ENCODE data around the gene PAGE5. TPM values are rescaled to one million over a fixed set of nuclear protein-coding genes. Genes with fewer than 3 reads are reported as not detected.

Gene PAGE5
- total and polyA plus RNA-seq, 9 donors, result not detected

DNA sequence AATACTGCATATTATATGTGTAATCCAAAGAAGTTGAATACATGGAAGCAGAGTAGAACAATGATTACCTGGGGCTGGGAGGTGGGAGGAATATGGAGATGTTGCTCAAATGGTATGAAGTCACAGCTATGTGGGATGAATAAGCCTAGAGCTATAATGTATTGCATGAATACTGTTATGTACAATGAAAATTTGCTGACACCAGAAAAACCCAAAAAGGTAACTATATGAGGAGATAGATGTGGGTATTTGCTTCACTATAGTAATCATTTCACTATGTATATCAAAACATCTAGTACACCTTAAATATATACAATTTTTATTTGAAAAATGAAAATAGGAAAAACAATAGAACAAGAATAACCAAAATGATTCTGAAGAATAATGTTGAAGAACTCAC is 33.4 kb downstream of the PAGE5 start:
- intact Hi-C loops (cut with DNase I), result no loop called here
- Histone ChIP-seq H3K9me3 (no peaks in the 10 kb centered on the region), H3K36me3 (no peaks in the 10 kb centered on the region), H3K27me3 (no peaks in the 10 kb centered on the region), H3K4me1 (ENCODE audit: insufficient read depth) (no peaks in the 10 kb centered on the region), H3K4me3 (no peak overlapping the region), H3K27ac (no peak overlapping the region)
- DNase-seq, result no peak
- TF ChIP-seq POLR2A (IDR thresholded peaks at IDR 0.05) (no peak), EP300 (IDR thresholded peaks at IDR 0.05) (no peak)
- TF ChIP-seq, protein P1, sequence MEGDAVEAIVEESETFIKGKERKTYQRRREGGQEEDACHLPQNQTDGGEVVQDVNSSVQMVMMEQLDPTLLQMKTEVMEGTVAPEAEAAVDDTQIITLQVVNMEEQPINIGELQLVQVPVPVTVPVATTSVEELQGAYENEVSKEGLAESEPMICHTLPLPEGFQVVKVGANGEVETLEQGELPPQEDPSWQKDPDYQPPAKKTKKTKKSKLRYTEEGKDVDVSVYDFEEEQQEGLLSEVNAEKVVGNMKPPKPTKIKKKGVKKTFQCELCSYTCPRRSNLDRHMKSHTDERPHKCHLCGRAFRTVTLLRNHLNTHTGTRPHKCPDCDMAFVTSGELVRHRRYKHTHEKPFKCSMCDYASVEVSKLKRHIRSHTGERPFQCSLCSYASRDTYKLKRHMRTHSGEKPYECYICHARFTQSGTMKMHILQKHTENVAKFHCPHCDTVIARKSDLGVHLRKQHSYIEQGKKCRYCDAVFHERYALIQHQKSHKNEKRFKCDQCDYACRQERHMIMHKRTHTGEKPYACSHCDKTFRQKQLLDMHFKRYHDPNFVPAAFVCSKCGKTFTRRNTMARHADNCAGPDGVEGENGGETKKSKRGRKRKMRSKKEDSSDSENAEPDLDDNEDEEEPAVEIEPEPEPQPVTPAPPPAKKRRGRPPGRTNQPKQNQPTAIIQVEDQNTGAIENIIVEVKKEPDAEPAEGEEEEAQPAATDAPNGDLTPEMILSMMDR (IDR thresholded peaks at IDR 0.05), result no peak

DNA sequence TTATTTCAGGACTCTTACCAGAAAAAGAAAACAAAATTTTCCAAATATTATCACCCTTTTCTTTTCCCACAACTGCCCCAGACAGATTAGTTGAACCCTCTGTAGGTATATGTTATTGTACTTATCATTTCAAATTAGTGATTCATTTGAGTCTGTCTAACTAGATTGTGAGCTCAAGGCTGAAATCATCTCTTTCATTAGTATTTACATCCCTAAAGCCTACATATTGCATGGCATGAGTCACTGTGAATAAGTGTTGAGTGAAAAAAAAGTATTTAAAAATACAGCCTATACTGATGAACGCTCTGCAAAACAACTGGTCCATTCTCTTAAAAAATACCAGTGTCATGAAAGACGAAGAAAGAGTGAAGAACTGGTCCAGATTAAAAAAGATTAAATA is 40.7 kb downstream of the PAGE5 start:
- no peaks in the 10 kb centered on the region for H3K9me3 ChIP-seq
- TF ChIP-seq, protein P1 (IDR thresholded peaks at IDR 0.05), result no peak
- TF ChIP-seq POLR2A (IDR thresholded peaks at IDR 0.05) (no peak), EP300 (IDR thresholded peaks at IDR 0.05) (no peak)
- WGBS, 3 donors, result 62 to 68% (median 63%) methylated on average over 2 of the region's 2 CpGs
- DNase-seq, result no peak
- no peak overlapping the region for H3K27ac ChIP-seq
- H3K27me3 ChIP-seq, result no peaks in the 10 kb centered on the region
- no peaks in the 10 kb centered on the region for H3K36me3 ChIP-seq
- intact Hi-C loops (cut with DNase I), result no loop called here
- H3K4me1 ChIP-seq (ENCODE audit: insufficient read depth), result no peaks in the 10 kb centered on the region
- H3K4me3 ChIP-seq, result no peak overlapping the region

DNA sequence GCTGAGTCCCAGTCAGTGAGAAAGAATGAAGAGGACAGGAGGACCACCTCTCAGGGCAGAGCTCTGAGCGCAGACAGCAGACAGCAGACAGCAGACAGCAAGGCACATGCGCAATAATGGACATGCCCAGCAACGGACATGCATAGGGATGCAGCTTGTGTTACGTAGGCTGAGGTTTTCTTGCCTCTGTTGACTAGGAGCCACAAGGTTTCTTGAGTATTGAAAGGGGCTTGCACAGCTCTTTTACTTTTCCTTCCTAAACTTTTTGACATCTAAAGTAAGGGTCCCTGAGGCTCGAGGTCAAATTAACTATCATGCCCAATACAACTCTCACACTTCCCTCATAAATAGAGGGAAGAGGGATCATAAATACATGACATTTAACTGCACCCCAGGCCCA is 44.7 kb downstream of the PAGE5 start, which contains the start of gene PAGE3:
TSS of gene PAGE3 (minus strand) at position 101 of the 400 bp plus-strand sequence. CDS start 1,013 bp downstream, outside the sequence.
- no peak for DNase-seq
- H3K4me1 ChIP-seq (ENCODE audit: insufficient read depth), result no peaks in the 10 kb centered on the region
- no peaks in the 10 kb centered on the region for H3K36me3 ChIP-seq
- intact Hi-C loops (cut with DNase I), result no loop called here
- H3K27me3 ChIP-seq, result no peaks in the 10 kb centered on the region
- H3K4me3 ChIP-seq, result no peak within 1 kb of the TSS
- 80 to 87% (median 84%) methylated on average over 5 of the region's 5 CpGs for WGBS, 3 donors
- H3K9me3 ChIP-seq, result no peaks in the 10 kb centered on the region
- TF ChIP-seq, protein P1 (IDR thresholded peaks at IDR 0.05), result no peak
- TF ChIP-seq EP300 (IDR thresholded peaks at IDR 0.05), result no peak
- no peak for TF ChIP-seq POLR2A (IDR thresholded peaks at IDR 0.05)
- H3K27ac ChIP-seq, result no peak within 1 kb of the TSS

Other genes with a start within 250 kb of the PAGE5 start
- gene PFKFB1, start 226.2 kb upstream of the PAGE5 start, total RNA-seq, result under 1 TPM in 1 of 7 donors, not detected in 6; 0.25 TPM
- under 1 TPM; 0.07 to 0.23 TPM for gene PFKFB1, start 226.2 kb upstream of the PAGE5 start, polyA plus RNA-seq
- 10 to 100 TPM in 6 of 7 donors, 1 to 10 TPM in 1; 9.7 to 18.5 (median 12.2) TPM for gene APEX2, start 220.0 kb upstream of the PAGE5 start, total RNA-seq
- gene APEX2, start 220.0 kb upstream of the PAGE5 start, polyA plus RNA-seq, result 10 to 100 TPM in 1 of 2 donors, 1 to 10 TPM in 1; 8.7 to 11.3 TPM
- 1 to 10 TPM in 2 of 7 donors, under 1 TPM in 4, not detected in 1; 0.30 to 2.4 (median 0.78) TPM for gene ALAS2, start 189.4 kb upstream of the PAGE5 start, total RNA-seq
- under 1 TPM in 1 of 2 donors, not detected in 1; 0.20 TPM for gene ALAS2, start 189.4 kb upstream of the PAGE5 start, polyA plus RNA-seq
- gene PAGE2B, start 145.3 kb upstream of the PAGE5 start, total RNA-seq, result under 1 TPM in 1 of 7 donors, not detected in 6; 0.75 TPM
- not detected for gene PAGE2B, start 145.3 kb upstream of the PAGE5 start, polyA plus RNA-seq
- not detected for gene PAGE2, start 131.3 kb upstream of the PAGE5 start, total RNA-seq
- not detected for gene PAGE2, start 131.3 kb upstream of the PAGE5 start, polyA plus RNA-seq
- gene PAGE3, start 44.6 kb downstream of the PAGE5 start, total RNA-seq, result not detected
- gene PAGE3, start 44.6 kb downstream of the PAGE5 start, polyA plus RNA-seq, result not detected
- gene MAGEH1, start 231.8 kb downstream of the PAGE5 start, total RNA-seq, result 10 to 100 TPM; 28.9 to 47.5 (median 38.4) TPM
- gene MAGEH1, start 231.8 kb downstream of the PAGE5 start, polyA plus RNA-seq, result 10 to 100 TPM; 30.9 to 38.7 TPM

Data from ovary (tissue), 9 donors.